Natural killer cell treated with Interleukin-12 subunit alpha and Interleukin-12 subunit beta and Interleukin-15 and Interleukin-18, amount 100 ng/mL, for 72 hours (primary cell): Measurements from ENCODE around the gene MEX3B. TPM values are rescaled to one million over a fixed set of nuclear protein-coding genes. Genes with fewer than 3 reads are reported as not detected.
"Not testable (repeated sequence)": the region's sequence is repeated elsewhere in the genome, so short reads cannot be mapped to it uniquely, and the experiment has no call there.

Source experiments
- ATAC-seq, 2 donors: fragments of 150-1000 bp; cut with Tn5 transposase in 1 of 2; sonication (Bioruptor Pico), chemical (Tn5 transposase) in 1 of 2; 2 replicates each; pipeline ENCODE4 v1.10.0; 2021
- DNase-seq: peaks from one replicate; pipeline ENCODE4 v3.0.0; 2022; ENCODE audit warnings: low spot score
- H3K27ac Mint-ChIP-seq, 2 donors: 1 replicate in 1 of 2; 2 replicates in 1 of 2; pipeline ENCODE4 v1.8.0; 2022; ENCODE audit warnings: mixed read lengths in 2 of 2, mild to moderate bottlenecking in 1 of 2, moderate library complexity in 1 of 2
- H3K27me3 Mint-ChIP-seq, 2 donors: 1 replicate in 1 of 2; 2 replicates in 1 of 2; pipeline ENCODE4 v1.8.0; 2022; ENCODE audit warnings: mixed read lengths in 2 of 2
- H3K36me3 Mint-ChIP-seq: one replicate; pipeline ENCODE4 v1.8.0; 2022; ENCODE audit warnings: mixed read lengths
- H3K4me1 Mint-ChIP-seq, 2 donors: 1 replicate in 1 of 2; 2 replicates in 1 of 2; pipeline ENCODE4 v1.8.0; 2022; ENCODE audit warnings: low read depth in 2 of 2, mixed read lengths in 2 of 2, mild to moderate bottlenecking in 1 of 2
- H3K4me3 Mint-ChIP-seq: one replicate; pipeline ENCODE4 v1.8.0; 2022; ENCODE audit warnings: mixed read lengths
- H3K9me3 Mint-ChIP-seq: 2 replicates; pipeline ENCODE4 v1.8.0; 2022; ENCODE audit warnings: mixed read lengths
- total RNA-seq, 2 donors: library from RNA; stranded (reverse); gene quantifications; one replicate each; pipeline ENCODE4 v1.2.3, GENCODE V29; 2022

MEX3B gene
- total RNA-seq, 2 donors from 2014 or later = 0.67 to 0.83 TPM

DNA sequence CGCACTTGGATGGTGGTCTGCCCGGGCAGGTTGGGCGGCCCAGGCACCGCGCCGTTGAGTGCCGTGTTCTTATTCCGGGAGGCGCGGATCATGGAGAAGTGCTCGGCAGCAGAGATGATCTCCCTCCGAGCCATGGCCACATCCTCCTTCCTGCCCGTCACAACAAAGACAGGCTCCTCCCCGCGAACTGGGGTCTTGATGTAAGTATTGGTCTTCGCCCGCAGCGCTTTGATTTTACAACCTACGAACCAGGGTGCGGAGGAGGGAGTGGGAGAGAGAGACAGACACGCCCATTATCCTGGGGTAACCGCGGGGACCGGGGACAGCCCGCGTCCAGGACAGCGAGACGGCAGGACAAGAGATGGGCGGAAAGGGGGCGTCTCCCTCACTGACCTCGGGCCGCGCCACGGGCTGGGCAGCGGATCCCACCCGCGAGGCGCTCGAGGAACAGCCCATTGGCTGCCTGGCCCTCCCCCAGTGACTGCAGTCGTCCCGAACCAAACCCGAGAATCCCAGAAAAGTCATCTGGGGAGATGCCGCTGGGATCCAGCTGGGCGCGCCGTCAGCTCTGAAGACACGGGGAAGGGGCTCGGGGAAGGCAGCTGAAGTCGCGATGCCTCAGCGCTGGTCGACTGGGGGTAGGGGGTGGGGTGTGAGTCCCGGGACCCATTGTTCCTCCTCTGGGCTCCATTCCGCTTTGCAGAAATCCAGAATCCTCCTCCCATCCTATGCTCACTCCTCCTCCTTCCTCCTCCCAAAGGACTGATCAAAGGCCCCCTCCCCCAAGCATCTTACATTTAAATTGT, 1.2 kb downstream of the MEX3B start:
- DNase-seq (no peak), ATAC-seq (no peak)
- H3K27ac Mint-ChIP-seq = no peak overlapping the region
- H3K4me3 Mint-ChIP-seq = peak overlapping the region; percentile 74
- peaks cover 0 to 4% of the 10 kb centered on the region in 2 donors for H3K27me3 Mint-ChIP-seq
- H3K9me3 Mint-ChIP-seq = no peaks in the 10 kb centered on the region
- no peaks in the 10 kb centered on the region for H3K36me3 Mint-ChIP-seq
- H3K4me1 Mint-ChIP-seq = peaks cover 5 to 15% of the 10 kb centered on the region in 2 donors

- no peak for ATAC-seq
- H3K4me1 Mint-ChIP-seq = peaks cover 5 to 15% of the 10 kb centered on the region in 2 donors
- H3K9me3 Mint-ChIP-seq = no peaks in the 10 kb centered on the region
- peak overlapping the region; percentile 74 for H3K4me3 Mint-ChIP-seq
- H3K36me3 Mint-ChIP-seq = no peaks in the 10 kb centered on the region
- H3K27me3 Mint-ChIP-seq = peaks cover 0 to 8% of the 10 kb centered on the region in 2 donors
- no peak overlapping the region for H3K27ac Mint-ChIP-seq
- DNase-seq = no peak
Measured at GRCh38 chr15:82043796-82044372, 1.9 kb downstream of the MEX3B start.

GRCh38 chr15:82043130-82043673, 2.6 kb downstream of the MEX3B start:
- Mint-ChIP-seq H3K9me3 (no peaks in the 10 kb centered on the region), H3K27ac (no peak overlapping the region), H3K36me3 (no peaks in the 10 kb centered on the region), H3K27me3 (peaks cover 0 to 8% of the 10 kb centered on the region in 2 donors), H3K4me3 (peak overlapping the region; percentile 68), H3K4me1 (peaks cover 5 to 15% of the 10 kb centered on the region in 2 donors)
- ATAC-seq (no peak), DNase-seq (no peak)

DNA sequence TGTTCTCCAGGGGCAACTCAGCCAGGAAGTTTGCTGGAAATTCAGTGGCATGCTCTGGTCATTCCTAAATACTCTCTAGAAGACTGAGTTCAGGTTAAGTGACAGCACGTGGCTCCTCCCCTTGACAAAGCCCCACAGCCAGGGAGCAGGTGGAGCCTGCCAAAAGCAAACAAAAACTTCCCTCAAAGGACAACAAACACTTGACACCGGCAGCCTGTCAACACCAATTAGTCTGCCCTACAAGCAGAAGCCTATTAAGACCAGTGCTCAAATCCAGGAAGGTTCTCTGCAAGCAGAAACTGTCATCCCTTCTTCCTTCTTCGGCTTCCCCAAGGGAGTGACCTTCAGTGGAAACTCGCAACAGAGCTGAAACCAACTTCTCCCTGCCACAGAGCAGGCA, 5.0 kb downstream of the MEX3B start:
- no peak overlapping the region for H3K27ac Mint-ChIP-seq
- peaks cover 0 to 8% of the 10 kb centered on the region in 2 donors for H3K27me3 Mint-ChIP-seq
- H3K4me3 Mint-ChIP-seq = no peak overlapping the region
- no peaks in the 10 kb centered on the region for H3K36me3 Mint-ChIP-seq
- ATAC-seq (no peak), DNase-seq (no peak)
- peaks cover 0 to 11% of the 10 kb centered on the region in 2 donors for H3K4me1 Mint-ChIP-seq
- H3K9me3 Mint-ChIP-seq = no peaks in the 10 kb centered on the region

- H3K36me3 Mint-ChIP-seq = no peaks in the 10 kb centered on the region
- no peak overlapping the region for H3K4me3 Mint-ChIP-seq
- DNase-seq = no peak
- H3K9me3 Mint-ChIP-seq = no peaks in the 10 kb centered on the region
- peaks cover 0 to 8% of the 10 kb centered on the region in 2 donors for H3K27me3 Mint-ChIP-seq
- no peak overlapping the region for H3K27ac Mint-ChIP-seq
- H3K4me1 Mint-ChIP-seq = peaks cover 0 to 11% of the 10 kb centered on the region in 2 donors
- no peak for ATAC-seq
Measured at GRCh38 chr15:82040390-82040789, 5.4 kb downstream of the MEX3B start.

DNA sequence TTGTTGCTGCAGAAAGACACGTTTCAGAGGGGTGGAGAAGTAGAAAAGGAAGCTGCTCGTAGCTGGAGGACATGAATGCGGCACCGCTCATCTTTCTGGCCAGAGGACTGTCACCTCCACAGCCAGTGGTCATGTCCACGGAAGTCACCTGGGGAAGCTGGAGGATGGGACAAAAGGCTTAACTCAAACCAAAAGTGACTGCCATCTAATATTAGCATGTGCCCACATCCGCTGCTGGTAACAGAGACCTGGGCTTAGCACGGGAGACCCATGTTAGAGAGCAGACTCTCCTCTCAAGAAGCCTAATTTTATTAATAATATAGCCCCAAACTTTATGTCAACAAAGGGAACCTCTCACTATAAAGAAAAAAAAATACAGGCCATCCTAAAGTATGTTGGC, 5.9 kb downstream of the MEX3B start:
- DNase-seq (no peak), ATAC-seq (no peak)
- no peak overlapping the region for H3K4me3 Mint-ChIP-seq
- peaks cover 0 to 10% of the 10 kb centered on the region in 2 donors for H3K27me3 Mint-ChIP-seq
- no peaks in the 10 kb centered on the region for H3K9me3 Mint-ChIP-seq
- peaks cover 0 to 6% of the 10 kb centered on the region in 2 donors for H3K4me1 Mint-ChIP-seq
- no peaks in the 10 kb centered on the region for H3K36me3 Mint-ChIP-seq
- H3K27ac Mint-ChIP-seq = no peak overlapping the region

- H3K4me3 Mint-ChIP-seq = no peak overlapping the region
- no peaks in the 10 kb centered on the region for H3K9me3 Mint-ChIP-seq
- ATAC-seq (no peak), DNase-seq (no peak)
- peaks cover 5 to 34% of the 10 kb centered on the region in 2 donors for H3K27me3 Mint-ChIP-seq
- no peaks in the 10 kb centered on the region for H3K36me3 Mint-ChIP-seq
- H3K4me1 Mint-ChIP-seq = no peaks in the 10 kb centered on the region
- no peak overlapping the region for H3K27ac Mint-ChIP-seq
Measured at GRCh38 chr15:82036461-82036860, 9.4 kb downstream of the MEX3B start.

GRCh38 chr15:82031871-82032270, 13.9 kb downstream of the MEX3B start:
- DNase-seq = no peak
- Mint-ChIP-seq H3K9me3 (no peaks in the 10 kb centered on the region), H3K27ac (no peak overlapping the region), H3K36me3 (no peaks in the 10 kb centered on the region), H3K27me3 (peaks cover 5 to 29% of the 10 kb centered on the region in 2 donors), H3K4me3 (no peak overlapping the region), H3K4me1 (no peaks in the 10 kb centered on the region)
- no peak for ATAC-seq

DNA sequence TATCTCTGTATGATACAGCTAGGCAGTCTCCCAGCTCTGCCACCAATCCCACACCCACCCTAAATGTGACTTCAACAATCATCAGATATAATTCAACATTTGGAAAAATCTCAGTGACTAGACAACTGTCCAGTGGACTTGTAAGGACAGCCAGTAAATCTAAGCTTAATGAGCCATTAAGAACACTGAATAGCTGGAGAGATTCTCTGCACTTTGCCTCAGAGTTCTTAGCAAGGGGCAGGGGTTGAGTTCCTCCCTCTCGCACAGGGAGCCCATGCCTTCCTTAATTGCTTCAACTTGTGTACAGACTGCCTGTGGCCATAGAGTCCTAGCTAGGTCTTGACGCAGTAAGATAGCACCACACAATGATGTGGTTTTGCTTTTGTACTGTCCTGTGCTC, 15.6 kb downstream of the MEX3B start:
- DNase-seq = no peak
- Mint-ChIP-seq H3K36me3 (no peaks in the 10 kb centered on the region), H3K27ac (no peak overlapping the region), H3K4me3 (no peak overlapping the region), H3K9me3 (no peaks in the 10 kb centered on the region), H3K4me1 (no peaks in the 10 kb centered on the region), H3K27me3 (peaks cover 7 to 29% of the 10 kb centered on the region in 2 donors)
- no peak for ATAC-seq

GRCh38 chr15:82028163-82028562, 17.7 kb downstream of the MEX3B start:
- H3K9me3 Mint-ChIP-seq, ATAC-seq, H3K4me1 Mint-ChIP-seq, DNase-seq, H3K27ac Mint-ChIP-seq, H3K4me3 Mint-ChIP-seq, H3K36me3 Mint-ChIP-seq: not testable (repeated sequence)
- H3K27me3 Mint-ChIP-seq = peaks cover 13 to 33% of the 10 kb centered on the region in 2 donors

DNA sequence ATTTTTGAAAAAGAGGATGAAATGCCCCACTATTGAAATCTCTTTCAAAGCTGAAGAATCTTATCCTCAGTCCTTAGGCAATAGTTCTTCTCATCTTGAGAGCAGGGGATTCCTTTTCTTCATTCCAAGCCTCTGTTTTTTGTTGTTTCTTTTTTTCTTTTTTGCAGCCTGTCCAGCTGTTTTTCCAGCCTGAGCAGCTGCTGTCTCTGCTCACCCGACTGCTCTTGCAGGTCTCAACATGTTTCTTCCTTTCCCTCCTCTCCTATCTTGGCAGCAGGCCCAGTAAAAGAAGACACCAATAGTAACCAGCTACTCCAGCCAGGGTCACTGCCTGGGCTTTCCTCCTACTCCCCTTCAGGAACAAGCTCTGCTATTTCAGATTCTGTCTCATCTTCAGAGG, 23.8 kb downstream of the MEX3B start:
- Mint-ChIP-seq H3K4me3 (no peak overlapping the region), H3K4me1 (no peaks in the 10 kb centered on the region), H3K27ac (no peak overlapping the region), H3K27me3 (peaks cover 24 to 41% of the 10 kb centered on the region in 2 donors), H3K36me3 (no peaks in the 10 kb centered on the region), H3K9me3 (no peaks in the 10 kb centered on the region)
- ATAC-seq = no peak
- DNase-seq = no peak

DNA sequence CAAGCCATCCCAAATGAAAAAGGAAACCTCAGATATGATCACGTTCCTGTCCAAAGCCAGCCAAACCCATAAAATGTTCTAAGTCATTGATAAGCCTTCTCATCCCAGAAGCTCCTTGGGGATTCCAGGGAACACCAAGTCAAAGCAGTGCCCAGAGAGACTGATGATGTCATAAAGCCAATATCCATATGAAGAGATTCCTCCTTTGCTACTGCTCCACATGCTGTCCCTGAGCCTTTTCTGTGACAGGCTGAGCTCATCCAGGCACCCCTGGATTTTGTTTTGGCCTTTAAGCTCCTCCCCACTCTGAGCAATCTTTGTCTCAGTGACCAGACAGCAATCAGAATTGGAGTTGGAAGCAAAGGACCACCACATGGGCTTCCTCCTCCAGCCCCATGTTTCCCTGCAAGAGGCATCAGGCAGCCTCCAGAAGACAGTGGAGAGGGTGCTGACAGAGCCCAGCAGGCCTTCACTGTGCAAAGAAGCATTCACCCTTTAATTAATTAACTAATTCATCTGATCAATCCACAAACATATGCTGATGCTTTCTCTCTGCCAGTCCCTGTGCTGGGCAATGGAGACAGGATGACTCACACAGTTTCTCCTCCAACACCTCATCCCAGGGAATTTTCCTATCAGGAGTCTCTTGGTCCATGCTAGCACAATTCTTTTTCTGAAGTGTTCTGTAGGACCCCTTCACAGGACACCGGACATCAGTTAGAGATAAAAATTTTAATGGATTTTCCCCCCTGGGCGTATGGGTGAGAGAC, 25.0 kb downstream of the MEX3B start:
- no peaks in the 10 kb centered on the region for H3K36me3 Mint-ChIP-seq
- no peak for DNase-seq
- H3K27me3 Mint-ChIP-seq = peaks cover 22 to 41% of the 10 kb centered on the region in 2 donors
- no peak overlapping the region for H3K27ac Mint-ChIP-seq
- no peaks in the 10 kb centered on the region for H3K4me1 Mint-ChIP-seq
- peak in 1 of 2 donors; percentile 24 for ATAC-seq
- H3K4me3 Mint-ChIP-seq = no peak overlapping the region
- H3K9me3 Mint-ChIP-seq = no peaks in the 10 kb centered on the region

GRCh38 chr15:82018201-82018600, 27.6 kb downstream of the MEX3B start:
- peak; percentile 17 to 36 for ATAC-seq
- H3K4me3 Mint-ChIP-seq = no peak overlapping the region
- no peak overlapping the region for H3K27ac Mint-ChIP-seq
- H3K9me3 Mint-ChIP-seq = no peaks in the 10 kb centered on the region
- peaks cover 17 to 38% of the 10 kb centered on the region in 2 donors for H3K27me3 Mint-ChIP-seq
- no peak for DNase-seq
- no peaks in the 10 kb centered on the region for H3K36me3 Mint-ChIP-seq
- no peaks in the 10 kb centered on the region for H3K4me1 Mint-ChIP-seq
